GM19238 (cell line): ENCODE data around the gene CUBN.
"Not testable (repeated sequence)": the region's sequence is repeated elsewhere in the genome, so short reads cannot be mapped to it uniquely, and the experiment has no call there.

Source experiments
- DNase-seq: peaks from one replicate; pipeline ENCODE4 v3.0.0; 2011; ENCODE audit warnings: low spot score; ENCODE audit not compliant: insufficient read length

The CUBN gene

DNA sequence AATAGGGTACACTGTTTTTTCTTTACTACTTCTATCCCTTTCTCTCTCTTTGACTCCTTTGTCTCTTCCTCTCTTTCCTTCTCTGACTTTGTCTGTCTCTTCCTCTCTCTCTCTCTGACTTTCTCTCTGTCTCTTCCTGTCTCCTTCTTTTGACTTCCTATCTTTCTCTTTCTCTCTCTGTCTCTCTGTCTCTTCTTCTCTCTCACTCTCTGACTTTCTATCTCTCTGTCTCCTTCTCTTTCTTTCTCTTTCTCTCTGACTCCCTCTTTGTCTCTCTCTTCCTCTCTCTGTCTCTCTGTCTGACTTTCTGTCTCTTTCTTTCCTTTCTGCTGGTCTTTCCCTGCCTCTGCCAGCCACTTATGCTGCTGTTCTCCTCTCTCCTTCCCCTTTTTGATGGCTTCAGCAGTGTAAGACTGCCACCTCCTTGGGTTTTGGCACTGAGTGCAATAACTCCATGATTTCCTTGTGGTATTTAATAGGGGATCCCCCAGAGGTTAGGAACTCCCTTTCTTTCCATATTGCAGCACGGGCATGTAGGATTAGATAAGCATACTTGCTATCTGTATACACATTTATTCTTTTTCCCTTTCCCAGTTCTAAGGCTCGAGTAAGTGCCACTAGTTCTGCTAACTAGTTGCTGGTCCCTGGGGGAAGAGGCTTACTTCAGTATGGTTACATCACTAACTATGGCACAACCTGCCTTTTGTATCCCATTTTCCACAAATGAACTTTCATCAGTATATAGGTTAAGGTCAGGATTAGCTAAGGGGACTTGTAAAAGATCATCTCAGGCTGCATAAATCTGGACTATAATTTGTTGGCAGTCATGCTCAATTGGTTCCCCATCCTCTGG lies 116.3 kb downstream of the CUBN start:
- DNase-seq: not testable (repeated sequence)

GRCh38 chr10:17012731-17013130 lies 116.9 kb downstream of the CUBN start:
- DNase-seq: not testable (repeated sequence)

DNA sequence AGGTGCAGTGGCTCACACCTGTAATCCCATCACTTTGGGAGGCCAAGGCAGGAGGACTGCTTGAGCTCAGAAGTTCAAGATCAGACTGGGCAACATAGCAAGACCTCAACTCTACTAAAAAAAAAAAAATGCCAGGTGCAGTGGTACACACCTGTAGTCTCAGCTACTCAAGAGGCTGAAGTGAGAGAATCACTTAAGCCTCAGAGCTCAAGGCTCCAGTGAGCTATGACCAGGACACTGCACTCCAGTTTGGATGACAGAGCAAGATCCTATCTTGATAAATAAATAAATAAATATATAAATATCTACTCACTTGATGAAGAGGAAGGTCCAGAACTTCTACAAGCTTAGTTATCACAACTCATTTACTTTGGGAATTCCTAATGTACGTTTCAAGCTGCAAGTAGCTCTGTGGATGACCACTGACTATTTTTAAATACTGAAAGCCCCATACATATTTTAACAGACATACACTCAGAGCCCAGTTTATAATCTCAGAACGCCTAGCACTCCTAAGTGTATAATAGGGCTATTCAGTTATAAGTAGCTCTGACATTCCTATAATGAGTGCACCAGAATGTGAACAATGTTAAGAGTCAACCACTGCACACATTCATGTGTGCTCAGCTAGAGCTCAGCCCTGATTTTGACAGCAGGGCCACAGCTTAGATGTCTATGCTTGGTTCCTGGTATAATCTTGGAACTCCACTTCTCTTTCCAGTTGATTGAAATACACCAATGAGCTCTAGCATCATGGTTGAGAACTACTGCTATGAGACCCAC lies 119.1 kb downstream of the CUBN start:
- DNase-seq: no peak

DNA sequence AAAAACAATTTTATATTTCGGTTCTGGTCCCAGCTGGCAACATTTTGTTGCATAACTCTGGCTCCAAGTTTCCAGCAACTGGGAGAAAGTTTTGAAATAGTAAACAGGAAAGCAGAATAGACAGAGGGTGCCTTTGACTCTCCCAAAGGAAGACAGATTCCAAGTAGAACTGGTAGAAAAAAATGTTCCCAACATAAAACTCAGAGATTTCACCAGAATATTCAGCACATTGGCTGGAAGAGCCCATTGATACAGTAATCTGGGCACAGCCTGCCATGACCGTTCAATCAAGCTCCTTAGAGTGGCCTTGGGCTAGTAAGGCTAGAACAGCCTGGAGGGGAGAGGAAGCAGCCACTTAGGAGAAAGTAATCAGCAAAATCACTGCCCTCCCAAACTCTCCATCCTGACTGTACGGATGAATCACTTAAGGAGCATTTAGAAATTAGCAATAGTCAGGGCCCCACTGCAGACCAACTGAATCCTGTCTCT lies 120.4 kb downstream of the CUBN start:
- no peak for DNase-seq

DNA sequence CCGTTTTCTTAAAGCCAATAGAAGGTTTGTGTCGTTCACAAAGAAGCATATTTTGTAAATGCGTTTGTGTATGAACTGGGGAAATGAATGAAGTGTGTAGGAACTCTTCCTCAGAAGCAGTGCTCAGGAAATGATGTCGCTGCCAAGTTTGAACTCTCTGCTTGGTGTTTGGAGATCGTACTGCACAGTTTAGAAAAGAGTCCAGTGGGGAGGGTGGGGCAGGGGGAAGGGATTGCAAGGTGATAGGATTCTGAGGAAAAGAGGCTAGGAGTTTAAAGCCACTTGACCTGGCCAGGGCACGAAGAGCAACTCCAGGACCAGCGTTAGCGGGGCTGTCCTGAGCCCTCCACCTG lies 122.2 kb downstream of the CUBN start:
- DNase-seq: no peak

GRCh38 chr10:17006631-17007417 lies 122.8 kb downstream of the CUBN start:
- no peak for DNase-seq

DNA sequence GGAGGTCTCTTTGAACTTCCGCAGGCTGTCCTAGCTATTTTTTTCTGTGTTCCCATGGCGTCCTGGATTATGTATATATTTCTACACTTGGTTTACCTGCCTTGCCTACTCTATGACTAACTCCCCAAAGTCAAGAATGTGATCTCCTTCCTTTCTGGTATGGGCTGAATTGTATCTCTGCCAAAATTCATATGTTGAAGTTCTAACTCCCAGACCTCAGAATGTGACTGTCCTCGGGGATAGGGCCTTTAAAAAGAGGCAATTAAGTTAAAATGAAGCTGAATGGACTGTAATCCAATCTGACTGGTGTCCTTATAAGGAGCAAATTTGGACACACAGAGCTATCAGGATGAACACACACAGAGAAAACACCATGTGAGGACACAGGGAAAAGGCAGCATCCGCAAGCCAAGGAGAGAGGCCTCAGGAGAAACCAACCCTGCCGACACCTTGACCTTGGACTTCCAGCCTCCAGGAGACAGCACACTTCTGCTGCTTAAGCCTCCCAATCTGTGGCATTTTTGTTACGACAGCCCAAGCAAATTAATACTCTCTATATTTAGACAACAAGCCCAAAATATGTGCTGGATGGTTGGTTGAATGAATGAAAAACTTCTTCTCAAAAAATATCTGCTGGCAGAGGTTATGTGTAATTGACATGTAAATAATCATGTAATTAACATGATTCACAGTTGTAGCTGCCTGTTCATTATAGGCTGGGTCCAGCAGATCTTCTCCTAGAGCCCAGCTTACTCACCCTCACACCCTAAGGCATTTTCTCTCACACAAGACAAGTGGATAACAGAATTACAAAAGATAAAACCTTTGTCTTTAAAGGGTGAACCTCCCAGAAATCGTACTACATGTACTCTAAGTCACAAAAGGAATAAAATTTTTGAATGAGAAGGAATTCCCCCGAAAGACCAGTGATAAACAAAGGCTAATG lies 123.7 kb downstream of the CUBN start:
- no peak for DNase-seq

DNA sequence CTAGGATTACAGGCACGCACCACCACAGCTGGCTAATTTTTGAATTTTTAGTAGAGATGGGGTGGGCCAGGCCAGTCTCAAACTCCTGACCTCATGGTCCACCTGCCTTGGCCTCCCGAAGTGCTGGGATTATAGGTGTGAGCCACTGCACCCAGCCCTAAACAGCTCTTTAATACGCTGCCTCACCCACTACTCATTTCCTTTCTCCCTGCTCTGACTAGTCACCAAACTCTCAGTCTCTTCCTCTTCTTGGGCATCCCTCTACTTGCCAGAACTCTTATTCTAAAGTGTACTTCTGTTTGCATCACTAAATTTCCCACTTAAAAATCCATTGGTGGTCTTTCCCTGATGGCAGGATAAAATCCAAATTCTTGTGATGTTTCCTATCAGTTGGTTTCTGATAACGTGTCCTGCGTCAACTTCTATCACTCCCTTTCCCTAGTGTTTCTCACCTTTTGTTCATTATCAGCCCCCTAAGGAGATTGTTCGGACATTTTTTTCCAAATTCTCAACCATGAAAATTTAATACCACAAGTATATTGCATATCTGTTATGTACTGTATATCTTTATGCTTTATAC lies 124.7 kb downstream of the CUBN start:
- no peak for DNase-seq

DNA sequence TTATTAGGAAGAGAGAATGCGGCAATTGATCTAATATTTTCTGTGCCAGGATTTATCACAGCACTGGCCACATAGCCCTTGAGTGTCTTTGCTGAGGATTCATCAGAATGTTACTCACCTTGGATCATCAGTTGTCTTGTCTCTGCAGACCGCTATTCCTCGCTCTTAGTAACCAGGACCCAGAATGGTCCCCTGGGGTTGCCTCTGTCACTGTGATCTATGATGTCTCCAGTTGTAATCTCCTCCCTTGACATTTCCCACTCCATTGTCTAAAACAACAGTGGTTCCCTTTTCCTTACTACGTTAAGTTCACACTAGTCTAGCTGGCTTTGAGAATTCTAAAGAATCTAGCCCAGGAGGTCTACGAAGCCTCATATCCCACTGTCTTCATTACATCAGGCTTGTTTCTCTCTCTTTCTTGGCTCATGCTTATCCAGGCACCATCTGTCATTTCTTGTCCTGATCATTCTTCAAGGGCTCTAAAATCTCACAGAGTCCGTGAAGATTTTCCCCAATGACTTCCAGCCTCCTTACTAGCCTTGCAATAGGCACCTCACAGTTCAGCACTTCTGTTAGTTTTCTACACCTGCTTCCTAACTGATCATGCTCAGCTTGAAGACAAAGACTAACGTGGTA lies 125.8 kb downstream of the CUBN start:
- DNase-seq: no peak

DNA sequence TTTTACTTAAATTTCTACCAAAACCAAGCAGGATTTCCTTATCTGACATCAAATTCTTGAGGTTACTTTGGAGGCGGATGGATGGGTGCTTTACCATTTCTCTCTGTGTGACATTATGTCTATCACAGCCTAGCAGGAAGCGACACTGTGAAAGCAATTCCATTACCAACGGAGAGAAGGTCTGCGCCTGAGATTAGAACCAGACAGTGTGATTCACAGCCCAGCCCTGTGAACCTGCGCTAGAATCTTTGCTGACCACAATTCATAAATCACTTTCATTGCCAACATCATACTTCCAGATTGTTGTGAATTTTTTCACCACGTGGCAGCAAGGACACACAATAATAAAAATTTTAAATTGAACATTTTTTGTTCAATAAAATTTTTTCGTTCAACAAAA lies 126.5 kb downstream of the CUBN start:
- no peak for DNase-seq

DNA sequence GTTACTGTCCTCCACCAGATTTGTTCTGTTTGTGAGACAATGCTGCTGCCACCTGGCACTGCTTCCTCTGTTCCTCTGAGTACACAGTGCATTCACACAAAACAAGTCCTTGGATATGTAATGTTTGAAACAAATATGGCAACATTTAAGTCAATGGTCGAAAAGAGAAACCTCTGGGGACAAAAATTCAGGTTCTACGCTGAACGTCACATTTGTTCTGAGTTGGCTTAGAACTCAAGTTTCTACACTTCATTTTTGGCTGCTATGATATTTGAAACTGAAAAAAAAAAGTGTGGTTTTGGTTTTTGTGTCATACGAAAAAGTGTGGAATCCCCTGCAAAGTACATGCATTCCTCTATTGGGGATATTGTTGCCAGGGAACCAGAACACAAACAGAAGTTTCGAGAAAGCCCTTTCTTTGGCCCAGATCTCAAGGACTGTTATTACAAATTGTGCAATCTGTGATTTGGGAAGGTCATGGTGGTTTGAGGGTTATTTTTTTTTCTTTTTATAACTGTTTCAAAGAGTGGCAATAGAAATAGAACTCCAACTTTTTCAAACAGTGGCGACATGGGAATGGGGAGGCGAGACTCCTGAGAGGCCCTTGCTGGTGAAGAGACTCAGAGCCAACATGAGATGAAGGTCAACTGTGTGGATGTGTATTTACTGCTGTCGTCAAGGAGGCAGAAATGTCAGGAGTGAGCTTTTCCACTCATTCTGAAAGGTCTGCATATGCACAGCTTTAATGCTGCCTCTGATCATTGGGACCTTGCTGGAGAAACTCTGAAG lies 127.5 kb downstream of the CUBN start:
- no peak for DNase-seq

DNA sequence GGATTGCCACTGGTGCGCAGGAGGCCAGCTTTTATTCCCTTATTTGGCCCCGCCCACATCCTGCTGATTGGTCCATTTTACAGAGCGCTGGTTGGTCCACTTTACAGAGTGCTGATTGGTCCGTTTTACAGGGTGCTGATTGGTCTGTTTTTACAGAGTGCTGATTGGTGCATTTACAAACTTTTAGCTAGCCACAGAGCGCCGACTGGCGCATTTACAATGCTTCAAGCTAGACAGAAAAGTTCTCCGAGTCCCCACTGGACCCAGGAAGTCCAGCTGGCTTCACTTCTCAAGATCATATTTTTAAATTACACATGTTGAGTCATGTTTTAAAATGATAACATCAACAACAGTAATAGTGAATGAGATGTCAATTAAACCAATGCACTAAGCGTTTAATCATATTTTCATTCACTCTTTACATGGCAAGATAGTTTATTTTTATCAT lies 128.3 kb downstream of the CUBN start:
- no peak for DNase-seq

GRCh38 chr10:16999665-17000451 lies 129.8 kb downstream of the CUBN start:
- DNase-seq: no peak

- DNase-seq: no peak
These were observed 133.1 kb downstream of the CUBN start for GRCh38 chr10:16996530-16996964.

GRCh38 chr10:16995867-16996529 lies 133.6 kb downstream of the CUBN start:
- no peak for DNase-seq

GRCh38 chr10:16993186-16993585 lies 136.4 kb downstream of the CUBN start:
- DNase-seq: no peak

GRCh38 chr10:16992611-16993119 lies 136.9 kb downstream of the CUBN start:
- no peak for DNase-seq
